Fibroblast of upper back skin (primary cell): Measurements from ENCODE around the gene HSPA1L.

Source experiments
- DNase-seq: peaks from one replicate; pipeline ENCODE4 v3.0.0-alpha.2; 2013

HSPA1L gene

DNA sequence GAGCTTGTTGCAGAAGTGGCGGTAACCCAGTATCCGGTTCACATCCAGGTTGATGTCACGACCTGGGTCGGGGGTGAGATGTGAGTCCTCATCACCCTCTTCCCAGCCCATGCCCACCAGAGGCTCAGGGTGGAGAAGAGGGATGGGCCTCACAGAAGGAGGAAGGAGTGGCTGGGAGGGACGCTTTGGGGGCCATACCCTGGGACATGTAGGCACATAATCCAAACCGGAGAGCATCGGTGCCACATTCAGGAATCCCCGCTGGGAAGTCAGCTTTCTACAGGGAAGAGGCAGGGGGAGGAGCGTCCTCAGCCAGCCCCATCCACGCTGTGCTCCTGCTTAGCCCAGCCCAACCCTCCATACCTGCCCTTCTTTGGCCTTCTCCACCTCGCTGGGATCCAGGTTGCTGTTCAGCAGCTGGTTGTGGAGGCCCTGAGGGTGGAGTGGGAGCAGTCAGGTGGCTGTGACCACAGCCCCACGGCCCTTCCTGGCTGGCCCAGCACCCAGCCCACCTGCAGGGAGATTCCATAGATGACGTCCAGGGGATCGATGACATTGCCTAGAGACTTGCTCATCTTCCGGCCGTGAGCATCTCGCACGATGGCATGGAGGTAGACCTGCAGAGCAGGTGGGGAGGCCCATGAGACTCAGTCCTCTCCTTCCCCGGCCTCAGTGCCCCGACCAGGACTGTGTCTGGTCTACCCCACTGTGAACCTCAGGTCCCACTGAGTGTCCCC is 34.4 kb downstream of the HSPA1L start:
- DNase-seq, result no peak

DNA sequence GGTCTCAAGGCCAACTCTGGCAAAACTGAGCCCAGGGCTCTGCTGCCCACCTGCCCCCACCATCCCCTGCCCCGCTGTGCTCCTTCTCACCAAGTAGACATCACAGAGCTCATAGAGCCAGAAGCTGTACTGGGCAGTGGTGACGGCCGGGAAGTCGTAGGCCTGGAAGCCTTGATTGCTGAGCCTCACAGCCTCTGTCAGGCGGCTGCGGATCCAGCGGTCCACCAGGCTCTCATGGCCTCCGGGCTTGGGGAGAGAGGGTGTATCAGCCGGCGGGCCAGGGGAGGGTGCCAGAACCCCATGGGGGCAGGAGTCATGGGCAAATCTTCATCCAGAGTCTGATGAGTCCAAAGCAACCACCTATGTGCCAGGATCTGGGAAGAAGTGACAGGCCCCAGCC is 35.2 kb downstream of the HSPA1L start:
- no peak for DNase-seq

GRCh38 chr6:31778999-31779885 is 35.8 kb downstream of the HSPA1L start:
- no peak for DNase-seq

- DNase-seq, result no peak
Measured at GRCh38 chr6:31778193-31778592, 36.9 kb downstream of the HSPA1L start.

DNA sequence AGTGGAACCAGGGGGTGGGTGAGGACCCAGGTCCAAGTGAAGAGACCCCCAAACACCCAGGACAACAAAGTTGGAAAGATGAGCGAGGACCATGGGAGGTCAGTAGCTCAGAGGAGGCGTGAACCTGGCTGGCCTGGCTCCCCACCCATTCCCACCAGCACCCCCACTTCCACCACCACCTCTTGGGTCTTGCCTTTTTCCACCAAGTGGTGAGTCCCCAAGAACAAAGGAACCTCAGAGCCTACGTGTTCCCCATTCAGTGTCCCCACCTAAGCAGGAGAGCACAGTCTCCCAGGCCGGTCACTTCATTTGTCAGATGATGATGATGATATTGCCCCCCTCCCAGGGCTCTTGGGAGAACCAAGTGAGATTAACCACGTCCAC is 37.4 kb downstream of the HSPA1L start:
- DNase-seq, result no peak

DNA sequence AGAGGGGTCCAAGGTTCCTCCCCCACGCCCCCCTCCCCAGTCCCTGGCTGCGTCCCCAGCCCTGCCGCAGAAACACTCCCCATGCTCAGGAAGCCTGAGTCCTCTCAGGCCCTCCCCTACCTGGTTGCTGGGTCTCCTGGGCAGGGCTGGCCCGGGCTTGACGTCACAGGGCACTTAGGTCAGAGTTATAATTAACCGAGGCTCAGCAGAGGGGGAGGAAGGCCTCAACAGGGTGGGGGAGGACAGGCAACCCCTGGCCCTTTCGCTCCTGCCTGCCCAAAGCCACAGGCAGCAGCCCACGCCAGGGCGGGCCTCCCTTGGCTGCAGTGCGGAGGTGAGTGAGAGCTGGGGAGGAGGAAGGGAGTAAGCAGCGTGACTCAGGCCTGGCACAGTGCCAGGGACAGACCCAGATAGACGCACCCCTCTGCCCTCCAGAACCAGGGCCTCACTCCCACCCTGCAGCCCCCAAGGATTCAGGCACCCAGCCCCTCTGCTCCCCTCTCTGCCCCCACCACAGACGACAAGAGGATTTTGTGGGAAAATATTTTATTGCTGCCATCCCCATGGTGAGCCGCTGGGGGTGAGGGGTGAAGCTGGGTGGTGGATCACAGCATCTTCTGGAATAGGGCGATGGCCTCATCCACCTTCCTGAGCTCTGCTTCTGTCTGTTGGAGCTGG is 38.0 kb downstream of the HSPA1L start, which contains the start of gene VWA7:
TSS of gene VWA7 (minus strand) at position 340 of the 678 bp plus-strand sequence. CDS start 549 bp downstream, outside the sequence.
- peak; percentile 67 for DNase-seq

GRCh38 chr6:31776485-31776988 is 38.5 kb downstream of the HSPA1L start:
- no peak for DNase-seq

- DNase-seq, result no peak
Measured at GRCh38 chr6:31775633-31776484, 39.2 kb downstream of the HSPA1L start.

DNA sequence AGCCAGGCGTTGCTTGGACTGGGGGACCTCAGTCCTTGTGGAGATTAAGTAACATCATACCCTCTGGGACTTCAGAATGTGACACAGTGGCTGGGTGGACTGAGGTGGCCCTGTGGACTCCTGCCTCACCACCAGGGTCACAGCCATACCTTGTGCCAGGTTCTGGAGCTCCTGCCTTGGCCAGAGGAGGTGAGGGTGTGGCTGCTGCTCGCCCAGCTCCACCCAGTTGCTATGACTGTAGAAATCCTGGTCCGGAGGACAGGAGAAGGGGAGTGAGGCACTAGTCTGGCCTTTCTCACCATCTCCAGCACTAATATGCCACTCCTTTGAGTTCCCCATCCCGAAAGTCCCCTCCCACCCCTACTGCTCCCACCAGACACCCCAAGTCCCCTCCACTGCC is 39.9 kb downstream of the HSPA1L start:
- no peak for DNase-seq

DNA sequence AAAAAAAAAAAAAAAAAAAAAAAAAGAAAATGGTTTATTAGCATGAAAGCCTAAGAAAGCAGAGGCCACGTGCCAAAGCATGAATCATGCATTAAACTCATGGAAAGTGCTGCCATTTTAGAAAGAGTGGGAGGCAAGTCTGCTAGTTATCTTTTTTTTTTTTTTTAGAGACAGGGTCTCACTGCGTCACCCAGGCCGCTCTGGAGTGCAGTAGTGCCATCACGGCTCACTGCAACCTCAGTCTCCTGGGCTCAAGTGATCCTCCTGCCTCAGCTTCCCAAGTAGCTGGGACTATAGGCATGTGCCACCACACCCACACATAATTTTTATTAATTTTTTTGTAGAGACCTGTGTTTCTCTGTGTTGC is 43.1 kb downstream of the HSPA1L start:
- DNase-seq, result peak; percentile 44

GRCh38 chr6:31770860-31771259 is 44.2 kb downstream of the HSPA1L start:
- DNase-seq, result no peak

DNA sequence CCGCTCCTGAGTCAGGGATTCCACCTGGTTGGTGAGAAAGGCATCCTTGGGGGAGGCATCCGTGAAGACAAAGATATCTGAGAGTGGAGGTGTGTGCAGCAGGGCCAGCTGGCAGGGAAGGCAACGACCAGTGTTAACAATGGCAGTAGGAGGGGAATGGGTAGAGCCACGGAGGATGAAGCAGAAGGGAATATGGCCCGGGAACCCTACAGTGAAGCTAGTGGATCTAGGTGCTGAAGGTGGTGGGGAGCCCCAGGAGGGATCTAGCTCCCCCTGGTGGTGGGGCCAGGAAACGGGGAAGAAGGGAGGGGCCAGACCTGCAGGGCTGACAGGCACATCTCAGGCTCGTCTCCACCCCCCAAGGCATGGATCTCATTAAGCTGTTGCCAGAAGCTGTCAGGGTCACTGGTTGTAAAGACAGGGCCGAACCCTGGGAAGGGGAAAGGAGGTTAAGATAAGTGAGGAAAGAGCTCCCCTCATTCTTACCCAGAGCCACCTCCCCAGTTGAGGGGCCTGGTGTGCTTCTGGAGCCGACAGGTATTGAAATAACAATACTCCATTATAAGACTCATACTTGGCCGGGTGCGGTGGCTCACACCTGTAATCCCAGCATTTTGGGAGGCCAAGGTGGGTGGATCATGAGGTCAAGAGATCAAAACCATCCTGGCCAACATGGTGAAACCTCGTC is 45.3 kb downstream of the HSPA1L start:
- peak; percentile 43 for DNase-seq

DNA sequence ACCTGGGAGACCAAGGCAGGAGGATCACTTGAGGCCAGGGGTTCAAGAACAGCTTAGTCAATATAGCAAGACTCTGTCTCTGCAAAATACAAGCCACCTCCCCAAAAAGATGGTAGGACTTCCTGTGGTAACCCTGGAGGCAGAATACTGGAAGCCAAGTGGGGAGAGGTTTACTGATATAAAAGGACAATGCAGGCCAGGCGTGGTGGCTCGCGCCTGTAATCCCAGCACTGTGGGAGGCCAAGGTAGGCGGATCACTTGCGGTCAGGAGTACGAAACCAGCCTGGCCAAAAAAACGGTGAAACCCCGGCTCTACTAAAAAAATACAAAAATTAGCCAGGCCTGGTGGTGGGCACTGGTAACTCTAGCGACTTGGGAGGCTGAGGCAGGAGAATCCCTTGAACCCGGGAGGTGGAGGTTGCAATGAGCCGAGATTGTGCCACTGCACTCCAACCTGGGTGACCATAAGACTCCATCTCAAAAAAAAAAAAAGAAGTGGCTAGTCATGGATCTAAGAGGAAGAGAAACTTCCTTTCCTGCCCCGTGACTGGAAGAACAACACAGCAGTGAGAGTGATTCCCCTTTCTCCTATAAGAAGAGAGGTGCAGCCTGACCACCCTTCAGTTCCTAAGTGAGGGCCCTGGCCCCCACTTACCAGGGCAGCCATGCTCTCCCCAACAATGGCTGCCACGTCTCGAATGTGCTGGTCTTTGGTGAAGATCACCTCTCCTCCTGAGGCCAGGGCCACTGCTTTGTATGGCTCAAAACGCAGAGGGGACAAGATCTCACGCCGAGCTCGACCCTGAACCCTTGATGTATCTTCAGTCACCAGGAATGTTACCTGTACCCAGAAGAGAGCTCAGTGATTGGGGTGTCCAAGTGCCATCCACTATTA is 46.5 kb downstream of the HSPA1L start:
- DNase-seq, result no peak

- no peak for DNase-seq
Measured at GRCh38 chr6:31767096-31767645, 47.9 kb downstream of the HSPA1L start.

DNA sequence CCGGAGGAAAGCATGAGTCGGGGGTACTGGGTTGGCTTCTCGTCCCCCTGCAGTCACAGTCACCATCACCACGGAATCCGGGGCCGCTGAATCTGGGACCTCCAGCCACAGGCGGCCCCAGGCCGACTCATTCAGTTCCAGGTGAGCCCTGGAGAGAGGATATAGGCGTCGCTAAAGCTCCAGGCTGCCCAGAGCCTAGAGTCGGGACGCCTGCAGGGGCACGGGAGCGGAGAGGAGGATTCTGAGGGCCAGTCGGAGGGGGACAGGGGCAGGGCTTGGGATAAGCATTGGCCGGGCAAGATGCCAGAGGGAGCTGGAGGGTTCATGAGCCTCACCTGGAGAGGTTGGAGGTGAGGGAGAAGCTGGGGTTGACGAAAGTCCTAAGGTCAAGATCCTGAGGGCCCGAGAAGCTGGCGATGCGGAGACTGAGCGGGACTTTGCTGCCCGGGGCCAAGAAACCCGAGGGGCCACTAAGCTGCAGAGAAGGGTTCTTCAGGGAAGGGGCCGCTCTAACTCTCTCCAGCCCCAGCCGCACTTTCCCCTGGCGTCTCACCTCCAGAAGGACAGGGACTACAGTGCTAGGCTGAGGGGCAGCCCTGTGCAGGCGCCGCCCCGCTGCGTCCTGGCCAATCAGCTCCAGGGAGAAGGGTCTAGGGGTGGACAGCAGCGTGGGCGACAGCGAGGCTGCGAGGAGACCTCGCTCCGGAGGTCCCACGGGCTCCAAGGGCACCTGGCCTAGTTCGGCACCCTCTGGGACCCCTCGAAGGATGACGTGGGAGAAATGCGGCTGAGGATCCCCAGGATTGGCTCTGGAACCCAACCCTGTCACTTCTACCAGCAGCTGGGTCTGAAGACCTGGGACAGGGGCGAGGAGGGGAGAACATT is 48.9 kb downstream of the HSPA1L start:
- DNase-seq, result no peak

DNA sequence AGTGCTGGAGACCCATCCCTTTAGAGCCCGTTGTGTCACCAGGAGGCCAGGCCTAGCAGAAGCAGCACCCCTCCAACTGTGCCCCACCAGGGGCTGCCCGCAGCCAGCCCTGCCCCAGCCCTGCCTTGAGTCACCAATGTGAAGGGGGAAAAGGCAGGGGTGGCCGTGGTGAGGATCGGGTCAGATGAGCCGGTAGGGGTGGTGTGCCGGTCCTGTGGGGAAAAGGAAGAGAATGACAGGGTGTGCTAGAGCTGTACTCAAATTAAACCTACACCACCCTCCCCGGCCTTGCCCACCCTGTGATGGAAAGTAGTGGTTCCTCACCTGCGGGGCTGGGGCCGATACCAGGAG is 49.5 kb downstream of the HSPA1L start:
- DNase-seq, result no peak

- no peak for DNase-seq
Measured at GRCh38 chr6:31764198-31764597, 50.9 kb downstream of the HSPA1L start.

DNA sequence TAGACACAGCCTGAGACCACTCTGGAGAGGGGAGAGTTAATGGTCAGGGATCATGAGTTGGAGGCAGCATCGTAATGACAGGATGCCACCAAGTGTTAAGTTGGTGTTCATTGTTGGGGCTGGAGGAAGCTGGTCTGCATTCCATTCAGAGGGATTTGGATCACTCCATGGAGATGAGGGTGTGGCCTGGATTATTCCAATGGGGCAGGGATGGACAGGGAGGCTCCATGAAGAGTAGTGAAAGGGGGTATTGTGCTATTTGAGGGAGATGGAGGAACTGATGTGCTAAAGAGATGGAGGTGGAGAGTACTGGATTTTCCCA is 51.5 kb downstream of the HSPA1L start:
- DNase-seq, result peak; percentile 53

DNA sequence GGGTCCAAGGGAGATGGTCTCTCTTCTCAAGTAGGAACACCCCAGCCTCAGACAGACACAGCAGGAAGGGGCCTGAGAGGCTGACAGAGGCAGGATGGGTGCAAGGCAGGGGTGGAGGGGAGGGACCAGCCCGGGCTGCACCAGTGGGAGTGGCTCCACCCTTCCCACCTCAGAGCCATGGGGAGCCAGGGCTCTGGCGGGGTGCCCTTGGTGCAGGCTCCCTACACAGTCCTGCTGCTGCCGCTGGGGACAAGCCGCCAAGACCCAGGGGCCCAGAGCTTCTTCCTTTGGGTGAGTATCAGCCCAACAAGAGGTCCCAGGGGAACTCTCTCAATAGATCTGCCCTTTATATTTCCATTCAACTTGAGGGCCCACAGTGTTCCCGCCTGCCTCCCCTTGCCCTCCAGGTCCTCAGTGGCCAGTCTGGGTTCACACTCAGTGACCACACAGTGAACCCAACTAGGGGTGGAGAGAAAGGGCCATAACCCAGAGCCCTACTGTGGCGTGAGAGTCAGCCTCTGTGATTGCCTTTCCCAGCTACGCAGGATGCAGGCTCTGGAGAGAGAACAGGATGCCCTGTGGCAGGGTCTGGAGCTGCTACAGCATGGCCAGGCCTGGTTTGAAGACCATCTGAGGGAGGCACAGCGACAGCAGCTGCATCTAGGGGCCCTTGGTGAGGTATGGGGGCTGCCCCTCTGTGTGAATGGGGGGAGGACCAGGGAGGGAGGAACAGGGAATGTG is 52.0 kb downstream of the HSPA1L start:
- no peak for DNase-seq
